Choroid plexus epithelial cell (primary cell): ENCODE data around the gene SPOCK1.

Experiments
- DNase-seq: peaks from one replicate; pipeline ENCODE4 v3.0.0-alpha.2; 2010; ENCODE audit warnings: low read depth
- H3K4me3 ChIP-seq: 2 replicates; pipeline ENCODE4 v1.5.1; 2011; ENCODE audit warnings: low read depth, mild to moderate bottlenecking, control low read depth, low read length, moderate library complexity
- TF ChIP-seq, protein P1 (sequence below): conservative IDR thresholded peaks from 2 replicates; pipeline ENCODE4 v1.5.1; 2011; ENCODE audit warnings: low read depth, mild to moderate bottlenecking, control low read depth, inconsistent platforms, low read length, moderate library complexity

SPOCK1 gene

DNA sequence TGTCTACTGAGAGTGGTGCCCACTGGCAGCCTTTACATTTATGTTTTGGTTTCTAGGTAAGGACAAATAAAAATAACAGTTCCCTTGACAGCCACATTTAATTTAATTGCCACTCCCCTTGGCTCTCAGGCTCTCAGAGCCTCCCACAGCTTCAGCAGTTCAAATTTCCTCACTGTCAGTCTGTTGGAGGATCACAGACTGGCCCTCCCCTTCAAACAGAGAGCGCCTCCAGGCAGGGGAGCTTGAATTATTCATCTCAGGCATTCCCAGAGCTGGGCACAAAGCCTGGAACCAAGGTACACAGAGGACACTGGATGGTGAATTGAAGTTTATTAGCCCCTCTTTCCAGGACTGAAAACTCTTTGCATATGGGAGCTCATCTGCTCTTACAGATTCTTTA, 407.7 kb downstream of the SPOCK1 start:
- no peak for DNase-seq
- H3K4me3 ChIP-seq = no peak overlapping the region
- TF ChIP-seq, protein P1, sequence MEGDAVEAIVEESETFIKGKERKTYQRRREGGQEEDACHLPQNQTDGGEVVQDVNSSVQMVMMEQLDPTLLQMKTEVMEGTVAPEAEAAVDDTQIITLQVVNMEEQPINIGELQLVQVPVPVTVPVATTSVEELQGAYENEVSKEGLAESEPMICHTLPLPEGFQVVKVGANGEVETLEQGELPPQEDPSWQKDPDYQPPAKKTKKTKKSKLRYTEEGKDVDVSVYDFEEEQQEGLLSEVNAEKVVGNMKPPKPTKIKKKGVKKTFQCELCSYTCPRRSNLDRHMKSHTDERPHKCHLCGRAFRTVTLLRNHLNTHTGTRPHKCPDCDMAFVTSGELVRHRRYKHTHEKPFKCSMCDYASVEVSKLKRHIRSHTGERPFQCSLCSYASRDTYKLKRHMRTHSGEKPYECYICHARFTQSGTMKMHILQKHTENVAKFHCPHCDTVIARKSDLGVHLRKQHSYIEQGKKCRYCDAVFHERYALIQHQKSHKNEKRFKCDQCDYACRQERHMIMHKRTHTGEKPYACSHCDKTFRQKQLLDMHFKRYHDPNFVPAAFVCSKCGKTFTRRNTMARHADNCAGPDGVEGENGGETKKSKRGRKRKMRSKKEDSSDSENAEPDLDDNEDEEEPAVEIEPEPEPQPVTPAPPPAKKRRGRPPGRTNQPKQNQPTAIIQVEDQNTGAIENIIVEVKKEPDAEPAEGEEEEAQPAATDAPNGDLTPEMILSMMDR = no peak

DNA sequence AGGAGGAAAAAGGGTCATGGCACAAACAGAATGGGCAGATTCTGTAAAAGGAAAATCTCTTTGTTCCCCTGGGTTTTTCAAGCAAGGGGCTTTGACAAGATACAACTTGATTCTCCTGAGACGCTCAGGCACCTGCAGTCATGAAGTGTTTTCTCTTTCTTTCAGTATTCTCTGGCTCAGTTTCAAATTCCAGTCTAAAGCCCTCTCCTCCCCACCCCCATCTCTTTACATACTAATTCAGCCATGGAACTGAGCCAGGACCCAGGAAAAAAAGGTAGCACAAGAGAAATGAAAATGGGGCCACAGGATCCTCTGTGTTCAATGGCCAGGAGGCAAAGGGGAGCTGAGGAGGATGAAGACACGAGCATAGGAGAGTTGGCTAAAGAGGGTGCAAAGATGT, 408.4 kb downstream of the SPOCK1 start:
- H3K4me3 ChIP-seq = no peak overlapping the region
- TF ChIP-seq, protein P1 = no peak
- DNase-seq = no peak

DNA sequence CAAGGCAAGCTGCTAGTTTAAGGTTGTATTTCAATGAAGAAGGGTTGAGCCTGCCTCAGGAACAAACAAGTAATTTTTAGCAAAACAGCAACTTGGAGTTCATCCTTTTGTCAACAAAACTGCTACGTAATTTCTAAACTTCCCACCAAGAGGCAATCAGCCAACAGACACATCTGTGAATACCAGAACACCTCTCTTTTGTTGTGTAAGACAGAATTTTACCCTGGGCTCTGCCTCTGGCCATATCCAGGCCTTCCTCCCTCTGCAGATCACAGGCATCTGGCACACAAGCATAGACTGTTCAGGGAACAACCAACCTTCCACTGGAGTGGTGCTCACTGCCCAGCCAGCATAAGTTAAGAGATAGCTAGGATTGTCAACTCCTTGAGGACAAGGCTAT, 409.0 kb downstream of the SPOCK1 start:
- TF ChIP-seq, protein P1 = no peak
- H3K4me3 ChIP-seq = no peak overlapping the region
- DNase-seq = no peak

DNA sequence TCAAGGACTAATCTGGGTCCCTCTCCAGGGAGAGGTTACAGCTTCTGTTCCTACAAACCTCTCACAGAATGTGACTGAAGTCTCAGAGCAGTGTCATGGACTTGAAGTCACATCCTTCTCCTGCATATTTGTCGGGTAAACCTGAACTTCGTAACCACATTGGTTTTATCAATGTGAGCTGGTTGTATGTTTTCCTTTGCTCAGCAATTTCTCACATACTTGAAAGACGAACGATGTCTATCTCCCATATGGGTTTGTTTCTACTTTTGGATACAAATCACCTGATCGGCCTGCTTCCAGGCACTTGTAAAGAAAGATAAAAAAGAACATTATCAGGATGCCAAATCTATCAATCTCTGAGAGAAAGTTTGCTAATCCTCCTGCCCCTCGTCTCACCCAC, 411.0 kb downstream of the SPOCK1 start:
- TF ChIP-seq, protein P1 = no peak
- DNase-seq = no peak
- H3K4me3 ChIP-seq = no peak overlapping the region

DNA sequence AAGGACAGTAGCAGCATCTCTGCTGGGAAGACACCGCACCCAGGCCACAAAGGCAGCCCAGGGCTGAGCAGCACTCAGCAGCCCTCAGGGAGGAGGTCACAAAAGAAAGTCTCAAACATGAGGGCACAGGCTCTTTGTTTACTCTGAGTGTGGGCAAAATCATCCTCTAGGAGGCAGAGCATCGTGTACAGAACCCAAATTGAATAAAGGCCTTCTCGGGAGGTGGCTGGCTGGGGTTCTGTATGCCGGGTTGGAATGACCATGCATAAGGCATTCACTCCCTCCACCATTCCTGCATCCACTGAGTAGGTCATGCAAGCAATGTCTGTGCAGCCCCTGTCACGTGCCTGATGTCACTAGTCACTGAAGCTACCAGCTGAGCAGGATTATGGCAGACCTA, 412.8 kb downstream of the SPOCK1 start:
- no peak for DNase-seq
- H3K4me3 ChIP-seq = no peak overlapping the region
- TF ChIP-seq, protein P1 = no peak

DNA sequence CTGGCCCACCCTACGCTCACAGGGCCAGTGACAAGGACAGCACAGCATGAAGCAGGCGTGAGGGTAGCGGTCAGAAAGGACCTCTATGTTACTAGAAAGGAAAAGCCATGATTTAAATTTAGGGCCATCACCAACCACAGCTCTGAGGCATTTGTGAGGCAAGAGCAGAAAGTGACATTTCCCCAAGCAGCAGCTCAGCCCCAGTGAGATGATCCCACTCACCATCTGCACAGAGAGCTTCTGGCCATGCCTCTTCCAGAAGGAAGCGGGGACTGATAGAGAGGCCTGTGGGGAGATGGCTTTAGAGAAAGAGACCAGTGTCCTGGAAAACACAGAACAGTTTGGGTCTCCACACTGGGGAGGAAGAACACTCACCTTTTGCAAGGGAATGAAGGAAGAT, 413.9 kb downstream of the SPOCK1 start:
- no peak for DNase-seq
- no peak overlapping the region for H3K4me3 ChIP-seq
- TF ChIP-seq, protein P1 = no peak

DNA sequence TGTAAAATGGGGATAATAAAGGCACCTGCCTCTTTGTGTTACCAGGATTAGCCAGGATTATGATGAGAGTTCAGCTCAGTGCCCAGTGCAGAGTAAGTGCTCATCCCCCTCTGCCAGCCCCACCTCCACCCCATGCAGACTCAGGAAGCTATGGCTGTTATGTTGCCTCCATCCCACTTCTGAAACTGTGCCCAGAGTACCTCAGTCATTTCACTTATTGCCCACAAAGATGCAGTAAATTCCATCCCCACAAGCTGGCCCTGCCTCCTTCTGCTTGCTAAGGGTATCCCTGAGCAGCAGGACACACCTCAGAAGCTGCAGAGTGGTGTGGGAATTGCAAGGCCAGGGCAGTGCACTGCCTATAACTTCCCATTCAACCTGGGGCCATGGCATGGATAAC, 415.1 kb downstream of the SPOCK1 start:
- no peak overlapping the region for H3K4me3 ChIP-seq
- DNase-seq = no peak
- TF ChIP-seq, protein P1 = no peak
